ENCODE measurements around the gene PCDHGA4. TPM values are rescaled to one million over a fixed set of nuclear protein-coding genes. Genes with fewer than 3 reads are reported as not detected.

Gene PCDHGA4
- total and polyA plus RNA-seq, 2 of the 8 experiments (the other 6 are each of a cell fraction or from before 2014, with no cell fraction given) = 1.4 to 1.9 TPM

- Histone ChIP-seq H2AK5ac (ENCODE audit: low read depth, low read length) (no peak overlapping the region), H2AFZ (ENCODE audit: low read length) (no peak overlapping the region), H3K23me2 (ENCODE audit: low read depth, low read length) (no peaks in the 10 kb centered on the region; the same call in 1 of the 2 replicates), H2BK12ac (ENCODE audit: low read depth, low read length) (no peak overlapping the region), H3K27ac (ENCODE audit: low read depth, low read length) (no peak overlapping the region), H3K9ac (replicated peaks in 1 of 4; ENCODE audit: extremely low read depth in 1 of 4, low read depth in 3 of 4, low read length in 3 of 4) (no peak overlapping the region), H4K91ac (replicated peaks; ENCODE audit: insufficient read length, low read length) (no peak overlapping the region), H3K27me3 (replicated peaks in 1 of 4; ENCODE audit: control insufficient read depth in 3 of 4, extremely low read depth in 1 of 4, insufficient read depth in 3 of 4, low read length in 3 of 4) (no peaks in the 10 kb centered on the region; a peak in 1 of 7 replicates), H3K79me2 (ENCODE audit: control insufficient read depth in 1 of 2, insufficient read depth in 2 of 2, low read length in 2 of 2) (no peaks in the 10 kb centered on the region), H2BK15ac (ENCODE audit: low read length) (no peak overlapping the region), H4K8ac (ENCODE audit: extremely low read depth, insufficient read depth, low read length) (no peak overlapping the region), H4K5ac (ENCODE audit: insufficient read length, low read depth, low read length) (no peak overlapping the region), H3K9me3 (ENCODE audit: insufficient read depth in 2 of 2, low read depth in 1 of 2, low read length in 1 of 2) (peaks cover 24 to 27% of the 10 kb centered on the region in 2 experiments), H3K4ac (replicated peaks; ENCODE audit: insufficient read length, low read depth, low read length) (no peak overlapping the region), H3K4me3 (ENCODE audit: extremely low read depth in 1 of 4, insufficient read depth in 2 of 4, low read depth in 3 of 4, low read length in 4 of 4) (no peak overlapping the region), H2BK20ac (ENCODE audit: low read length) (no peak overlapping the region), H3K36me3 (ENCODE audit: control insufficient read depth in 2 of 4, insufficient read depth in 4 of 4, low read length in 3 of 4) (peaks cover 0 to under 1% (median 0%) of the 10 kb centered on the region in 4 experiments; a peak in 2 of 8 replicates), H3K56ac (replicated peaks; ENCODE audit: insufficient read length, low read depth, low read length) (no peak overlapping the region), H3K79me1 (ENCODE audit: low read depth, low read length) (no peaks in the 10 kb centered on the region), H2BK120ac (replicated peaks; ENCODE audit: low read depth, low read length) (no peak overlapping the region), H3K14ac (ENCODE audit: insufficient read length) (no peak overlapping the region), H2BK5ac (ENCODE audit: low read depth, low read length) (no peak overlapping the region), H3K4me2 (ENCODE audit: insufficient read depth in 1 of 2, low read depth in 2 of 2, low read length in 2 of 2) (no peak overlapping the region), H3K18ac (ENCODE audit: extremely low read depth, low read length) (no peak overlapping the region), H4K20me1 (replicated peaks in 1 of 2; ENCODE audit: control insufficient read depth in 1 of 2, insufficient read depth in 2 of 2, low read length in 2 of 2) (no peaks in the 10 kb centered on the region), H3K23ac (ENCODE audit: insufficient read length) (no peak overlapping the region), H3K4me1 (replicated peaks in 1 of 4; ENCODE audit: control insufficient read depth in 3 of 4, insufficient read depth in 4 of 4, low read length in 3 of 4) (no peaks in the 10 kb centered on the region)
- FAIRE-seq = no peak
- ChIA-PET POLR2A (ENCODE audit: partially characterized antibody) (no interaction called here), CTCF (ENCODE audit: partially characterized antibody) (interaction anchor here (0.7 to 1.0 kb wide), 3 partner anchors 28 to 160 kb away, joined by 3 to 4 read pairs (median 3); partner anchors contain the start of gene PCDHB14)
- WGBS, 2 experiments (ENCODE audit: extremely low coverage in 1 of 2, insufficient coverage in 1 of 2, insufficient read length in 1 of 2, insufficient replicate concordance in 2 of 2, low coverage in 1 of 2, low lambda C conversion rate in 2 of 2, missing lambda C conversion rate in 1 of 2) = 95% methylated on average over 21 of the region's 21 CpGs; no CpG with 5 or more reads in 1 of the 2 experiments
- DNase-seq (ENCODE audit: low read depth in 1 of 2, low spot score in 2 of 2) = no peak
- TF ChIP-seq TAF7 (optimal IDR thresholded peaks at IDR 0.05; ENCODE audit: borderline replicate concordance, low read depth, low read length) = no peak
- no peak for TF ChIP-seq GABPA (IDR thresholded peaks at IDR 0.05; ENCODE audit: borderline replicate concordance, insufficient read depth, low read length)
- TF ChIP-seq CBX5 (IDR thresholded peaks at IDR 0.05; ENCODE audit: low read depth, low read length) = no peak
- no peak for TF ChIP-seq CREB1 (IDR thresholded peaks at IDR 0.05)
- TF ChIP-seq, protein P1, sequence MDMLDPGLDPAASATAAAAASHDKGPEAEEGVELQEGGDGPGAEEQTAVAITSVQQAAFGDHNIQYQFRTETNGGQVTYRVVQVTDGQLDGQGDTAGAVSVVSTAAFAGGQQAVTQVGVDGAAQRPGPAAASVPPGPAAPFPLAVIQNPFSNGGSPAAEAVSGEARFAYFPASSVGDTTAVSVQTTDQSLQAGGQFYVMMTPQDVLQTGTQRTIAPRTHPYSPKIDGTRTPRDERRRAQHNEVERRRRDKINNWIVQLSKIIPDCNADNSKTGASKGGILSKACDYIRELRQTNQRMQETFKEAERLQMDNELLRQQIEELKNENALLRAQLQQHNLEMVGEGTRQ (IDR thresholded peaks at IDR 0.05; ENCODE audit: low read length) = no peak
- TF ChIP-seq, protein P2, sequence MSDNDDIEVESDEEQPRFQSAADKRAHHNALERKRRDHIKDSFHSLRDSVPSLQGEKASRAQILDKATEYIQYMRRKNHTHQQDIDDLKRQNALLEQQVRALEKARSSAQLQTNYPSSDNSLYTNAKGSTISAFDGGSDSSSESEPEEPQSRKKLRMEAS (IDR thresholded peaks at IDR 0.05) = no peak
- no peak for TF ChIP-seq TAF1 (IDR thresholded peaks at IDR 0.05; ENCODE audit: low read depth, low read length)
- no peak for TF ChIP-seq RNF2 (IDR thresholded peaks at IDR 0.05; ENCODE audit: borderline replicate concordance, low read depth, low read length, missing control alignments, poor library complexity, severe bottlenecking)
- TF ChIP-seq CEBPB (IDR thresholded peaks at IDR 0.05; ENCODE audit: low read depth, low read length) = no peak
- no peak for TF ChIP-seq MAFK (IDR thresholded peaks at IDR 0.05; ENCODE audit: low read depth, low read length)
- no peak for TF ChIP-seq SIRT6 (IDR thresholded peaks at IDR 0.05; ENCODE audit: low read length)
These were observed 28.5 kb downstream of the PCDHGA4 start for GRCh38 chr5:141383345-141383744.

Measured in H1 (cell line).